Fibroblast of villous mesenchyme (primary cell): Measurements from ENCODE around the gene HAND2. TPM values are rescaled to one million over a fixed set of nuclear protein-coding genes. Genes with fewer than 3 reads are reported as not detected.
A peak's percentile ranks its signal among the peaks of the same experiment; 100 is the strongest.

Experiments used
- DNase-seq: peaks from one replicate; pipeline ENCODE4 v3.0.0-alpha.2; 2010; ENCODE audit warnings: low read depth
- H3K4me3 ChIP-seq: 2 replicates; pipeline ENCODE4 v1.5.1; 2011; ENCODE audit warnings: low read depth, mild to moderate bottlenecking, low read length
- total RNA-seq: library from RNA; depleted of rRNA; stranded (reverse); fragments of >200 nt; gene quantifications from 2 replicates; pipeline ENCODE4 v1.2.3, GENCODE V29; 2012
- TF ChIP-seq, protein P1 (sequence below): IDR thresholded peaks from 2 replicates; pipeline ENCODE4 v1.5.1; 2012; ENCODE audit warnings: low read depth, mild to moderate bottlenecking, low read length; ENCODE audit not compliant: insufficient read depth

HAND2 gene
- total RNA-seq, 1 donor: 71.7 TPM

DNA sequence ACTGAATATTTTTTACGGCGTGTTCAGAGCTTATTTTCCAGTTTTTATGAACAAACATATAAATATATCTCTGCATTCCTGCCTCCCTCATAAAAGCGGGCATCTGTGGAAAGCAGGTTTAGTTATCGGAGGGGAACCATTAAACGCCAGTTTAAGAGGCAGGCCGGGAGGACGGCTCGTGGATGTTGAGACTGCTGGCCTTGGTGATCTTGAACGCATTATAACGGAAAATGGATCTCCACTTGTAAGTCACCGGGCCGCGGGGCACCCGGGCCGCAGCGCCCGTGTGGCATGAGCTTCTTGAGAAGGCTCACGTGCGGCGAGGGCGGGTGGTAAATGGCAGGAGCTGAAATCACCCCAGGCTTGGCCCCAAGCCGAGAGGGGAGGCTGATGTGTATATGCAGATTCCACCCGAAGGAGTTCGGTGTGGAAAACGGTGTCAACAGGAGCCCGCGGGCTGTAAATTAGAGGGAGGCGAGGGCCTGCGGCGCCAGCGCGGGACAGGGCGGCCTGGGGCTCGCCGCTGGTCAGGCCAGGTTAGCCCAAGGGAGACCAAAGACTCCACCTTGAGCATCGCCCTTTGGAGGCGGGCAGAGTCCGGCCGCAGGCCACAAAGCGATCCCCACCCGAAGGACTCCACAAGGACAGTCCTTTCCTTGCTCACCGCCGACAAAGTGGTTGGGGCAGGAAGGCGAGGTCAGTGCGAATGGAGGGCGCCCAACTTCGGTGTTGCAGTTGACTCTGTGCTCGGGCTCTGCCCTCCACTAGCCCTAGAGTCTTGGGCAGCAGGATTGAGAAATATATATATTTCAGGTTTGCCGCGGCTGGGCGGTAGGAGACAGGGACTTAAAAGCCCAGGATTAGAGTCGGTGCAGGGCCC, 1.3 kb upstream of the HAND2 start:
- peak; percentile 73 for DNase-seq
- TF ChIP-seq, protein P1, sequence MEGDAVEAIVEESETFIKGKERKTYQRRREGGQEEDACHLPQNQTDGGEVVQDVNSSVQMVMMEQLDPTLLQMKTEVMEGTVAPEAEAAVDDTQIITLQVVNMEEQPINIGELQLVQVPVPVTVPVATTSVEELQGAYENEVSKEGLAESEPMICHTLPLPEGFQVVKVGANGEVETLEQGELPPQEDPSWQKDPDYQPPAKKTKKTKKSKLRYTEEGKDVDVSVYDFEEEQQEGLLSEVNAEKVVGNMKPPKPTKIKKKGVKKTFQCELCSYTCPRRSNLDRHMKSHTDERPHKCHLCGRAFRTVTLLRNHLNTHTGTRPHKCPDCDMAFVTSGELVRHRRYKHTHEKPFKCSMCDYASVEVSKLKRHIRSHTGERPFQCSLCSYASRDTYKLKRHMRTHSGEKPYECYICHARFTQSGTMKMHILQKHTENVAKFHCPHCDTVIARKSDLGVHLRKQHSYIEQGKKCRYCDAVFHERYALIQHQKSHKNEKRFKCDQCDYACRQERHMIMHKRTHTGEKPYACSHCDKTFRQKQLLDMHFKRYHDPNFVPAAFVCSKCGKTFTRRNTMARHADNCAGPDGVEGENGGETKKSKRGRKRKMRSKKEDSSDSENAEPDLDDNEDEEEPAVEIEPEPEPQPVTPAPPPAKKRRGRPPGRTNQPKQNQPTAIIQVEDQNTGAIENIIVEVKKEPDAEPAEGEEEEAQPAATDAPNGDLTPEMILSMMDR: no peak
- H3K4me3 ChIP-seq: peak overlapping the region; percentile 97

GRCh38 chr4:173530326-173531085, 477 bp upstream of the HAND2 start:
- TF ChIP-seq, protein P1: no peak
- peak overlapping the region; percentile 97 for H3K4me3 ChIP-seq
- DNase-seq: peak; percentile 68

GRCh38 chr4:173528378-173529321, 1.4 kb downstream of the HAND2 start:
- peak overlapping the region; percentile 97 for H3K4me3 ChIP-seq
- peak; percentile 64 for DNase-seq
- TF ChIP-seq, protein P1: no peak

DNA sequence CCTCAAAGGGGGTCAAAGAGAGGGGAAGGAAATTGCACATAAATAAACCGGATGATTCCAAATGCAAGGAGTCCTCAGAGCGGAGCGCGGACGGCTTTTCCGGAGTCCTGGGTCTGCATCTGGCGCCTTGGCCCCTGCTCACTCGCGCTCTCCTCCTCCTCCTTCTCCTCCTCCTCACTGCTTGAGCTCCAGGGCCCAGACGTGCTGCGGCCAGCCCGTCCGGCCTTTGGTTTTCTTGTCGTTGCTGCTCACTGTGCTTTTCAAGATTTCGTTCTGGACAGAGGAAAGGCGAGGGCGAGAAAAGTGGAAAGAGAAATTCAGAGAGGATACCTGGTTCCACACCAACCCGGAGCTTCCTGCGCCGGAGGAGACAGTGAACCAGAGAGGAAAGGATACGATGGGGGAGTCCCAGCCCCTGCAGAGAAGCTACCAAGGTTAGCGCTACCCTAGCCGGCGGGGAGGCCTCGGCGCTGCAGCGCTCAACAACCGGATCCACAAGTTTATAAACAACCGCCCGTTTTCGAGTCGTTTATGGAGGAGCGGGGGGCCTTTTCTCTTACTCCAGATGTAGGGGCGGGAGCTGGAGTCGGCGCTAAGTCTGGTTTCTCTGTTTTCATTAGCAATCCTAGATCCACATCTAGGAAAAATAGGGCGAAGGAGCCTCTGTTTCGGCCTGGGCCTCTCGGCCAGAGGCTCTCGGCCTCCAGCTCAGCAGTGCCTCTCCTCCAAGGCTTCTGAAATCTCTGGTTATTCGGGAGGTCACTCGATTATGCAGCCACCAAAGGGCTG, 2.7 kb downstream of the HAND2 start:
- DNase-seq: peak; percentile 61
- peak overlapping the region; percentile 97 for H3K4me3 ChIP-seq
- TF ChIP-seq, protein P1: no peak

GRCh38 chr4:173526724-173527102, 3.3 kb downstream of the HAND2 start:
- peak overlapping the region; percentile 97 for H3K4me3 ChIP-seq
- TF ChIP-seq, protein P1: no peak
- no peak for DNase-seq
